Vagina (tissue), 2 donors: ENCODE data around the gene BBOX1. TPM values are rescaled to one million over a fixed set of nuclear protein-coding genes. Genes with fewer than 3 reads are reported as not detected.
"Not testable (repeated sequence)": the region's sequence is repeated elsewhere in the genome, so short reads cannot be mapped to it uniquely, and the experiment has no call there.

Source experiments
- DNase-seq, 2 donors: peaks; one replicate each; pipeline ENCODE4 v3.0.0-alpha.2; 2017; ENCODE audit errors: extremely low spot score in 2 of 2
- H3K27ac ChIP-seq: fragments of 200-600 bp; sonication (generic); one replicate; pipeline ENCODE4 v1.5.1; 2019
- H3K27me3 ChIP-seq: fragments of 200-600 bp; sonication (generic); one replicate; pipeline ENCODE4 v1.5.1; 2019
- H3K36me3 ChIP-seq, 2 donors: fragments of 200-600 bp; sonication (generic); one replicate each; pipeline ENCODE4 v1.5.1; 2017 to 2019
- H3K4me1 ChIP-seq: fragments of 200-600 bp; sonication (generic); one replicate; pipeline ENCODE4 v1.5.1; 2019
- H3K4me3 ChIP-seq, 2 donors: fragments of 200-600 bp; sonication (generic); 1 replicate in 1 of 2; 2 replicates in 1 of 2; pipeline ENCODE4 v1.5.1; 2016 to 2019
- H3K9me3 ChIP-seq: fragments of 200-600 bp; sonication (generic); one replicate; pipeline ENCODE4 v1.5.1; 2019
- POLR2A ChIP-seq, 2 donors: fragments of 450-650 bp; IDR thresholded peaks; one replicate each; pipeline ENCODE4 v1.6.1; 2017; ENCODE audit warnings: antibody characterized with exemption in 2 of 2, mild to moderate bottlenecking in 2 of 2, moderate library complexity in 2 of 2
- POLR2AphosphoS5 ChIP-seq, 2 donors: sonication (generic); formaldehyde crosslinking; IDR thresholded peaks; one replicate each; pipeline ENCODE4 v1.9.0; 2017; ENCODE audit warnings: antibody characterized with exemption in 2 of 2, mild to moderate bottlenecking in 2 of 2, low read depth in 1 of 2; ENCODE audit not compliant: insufficient read depth in 1 of 2
- intact Hi-C: fragments of 100-400 bp; cut with DNase I; formaldehyde crosslinking; loops from one replicate; pipeline ENCODE4 v1.15.1; 2023
- total RNA-seq: library from RNA; depleted of rRNA; stranded (reverse); fragments of >200 nt; gene quantifications from one replicate; pipeline ENCODE4 v1.2.3, GENCODE V29; 2016
- TF ChIP-seq, protein P1 (sequence below), 3 experiments: fragments of 450-650 bp in 2 of 3; fragments of 200-600 bp in 1 of 3; sonication (generic) in 1 of 3; IDR thresholded peaks; one replicate each; pipeline ENCODE4 v1.5.1; 2017 to 2019; ENCODE audit warnings: antibody characterized with exemption in 3 of 3, mild to moderate bottlenecking in 2 of 3, moderate library complexity in 2 of 3

Gene BBOX1
- total RNA-seq, 1 donor from 2014 or later: 53.0 TPM

DNA sequence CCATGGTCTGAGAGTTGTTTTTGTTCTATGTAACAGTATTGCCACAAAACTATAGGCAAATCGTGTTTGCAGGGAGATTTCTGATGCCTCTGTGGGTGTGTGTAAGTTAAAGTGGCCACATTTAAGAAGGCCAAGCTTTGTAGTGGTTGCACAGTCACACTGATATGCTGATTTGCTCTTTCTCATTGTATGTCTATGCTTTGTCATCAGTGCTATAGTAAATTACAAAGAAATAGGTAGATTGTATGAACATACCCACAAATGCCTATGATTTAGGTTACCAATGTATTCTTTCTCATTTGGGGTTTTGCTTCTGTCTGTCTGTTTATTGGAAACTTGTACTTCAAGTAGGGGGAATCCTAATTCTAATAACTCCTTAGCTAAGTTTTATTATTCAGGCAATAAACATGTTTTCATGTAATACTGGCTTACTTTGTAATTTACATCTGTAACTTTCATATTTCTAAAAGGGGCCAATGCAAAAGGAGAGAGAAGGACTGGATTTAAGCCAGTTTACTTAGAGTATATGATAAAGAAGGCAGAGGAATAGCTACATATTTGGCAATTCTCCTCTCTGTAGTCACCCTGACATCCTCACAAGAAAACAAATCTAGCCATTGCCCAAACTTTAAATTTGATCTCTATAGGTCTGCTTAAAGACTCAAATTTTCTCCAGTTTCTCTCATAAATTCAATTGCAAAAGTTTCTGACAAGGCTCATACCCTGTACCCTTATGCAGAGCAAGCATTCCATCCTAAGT lies 44.7 kb upstream of the BBOX1 start:
- no peak for DNase-seq
- H3K4me1 ChIP-seq: peaks cover 27% of the 10 kb centered on the region
- intact Hi-C loops: no loop called here

DNA sequence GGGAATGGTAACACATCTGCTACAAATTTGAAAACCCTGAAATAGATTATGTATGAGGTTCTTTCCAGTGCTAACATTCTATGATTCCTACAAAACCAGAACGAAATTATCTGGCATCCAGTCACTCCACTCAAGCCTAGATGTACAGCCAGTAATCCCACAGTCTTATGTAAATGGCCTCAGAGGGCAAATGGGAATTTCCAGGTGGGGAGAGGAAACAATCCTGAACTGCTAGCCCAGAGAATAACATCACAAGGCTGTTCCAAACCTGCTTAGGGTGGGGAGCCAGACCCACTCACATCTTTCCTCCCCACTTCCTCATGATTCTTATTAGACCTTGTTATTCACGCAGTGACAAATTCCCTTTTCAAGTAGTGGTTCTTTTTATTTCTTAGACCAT lies 43.2 kb upstream of the BBOX1 start:
- Histone ChIP-seq H3K4me3 (peak overlapping the region; percentile 63 to 79), H3K27ac (peak overlapping the region; percentile 92)
- intact Hi-C loops: no loop called here

More for the DNA sequence above, 44.7 kb upstream of the BBOX1 start:
- TF ChIP-seq POLR2A (IDR thresholded peaks at IDR 0.05): no peak
- TF ChIP-seq POLR2AphosphoS5 (IDR thresholded peaks at IDR 0.05; ENCODE audit: insufficient read depth in 1 of 2, low read depth in 1 of 2): no peak
- TF ChIP-seq, protein P1, sequence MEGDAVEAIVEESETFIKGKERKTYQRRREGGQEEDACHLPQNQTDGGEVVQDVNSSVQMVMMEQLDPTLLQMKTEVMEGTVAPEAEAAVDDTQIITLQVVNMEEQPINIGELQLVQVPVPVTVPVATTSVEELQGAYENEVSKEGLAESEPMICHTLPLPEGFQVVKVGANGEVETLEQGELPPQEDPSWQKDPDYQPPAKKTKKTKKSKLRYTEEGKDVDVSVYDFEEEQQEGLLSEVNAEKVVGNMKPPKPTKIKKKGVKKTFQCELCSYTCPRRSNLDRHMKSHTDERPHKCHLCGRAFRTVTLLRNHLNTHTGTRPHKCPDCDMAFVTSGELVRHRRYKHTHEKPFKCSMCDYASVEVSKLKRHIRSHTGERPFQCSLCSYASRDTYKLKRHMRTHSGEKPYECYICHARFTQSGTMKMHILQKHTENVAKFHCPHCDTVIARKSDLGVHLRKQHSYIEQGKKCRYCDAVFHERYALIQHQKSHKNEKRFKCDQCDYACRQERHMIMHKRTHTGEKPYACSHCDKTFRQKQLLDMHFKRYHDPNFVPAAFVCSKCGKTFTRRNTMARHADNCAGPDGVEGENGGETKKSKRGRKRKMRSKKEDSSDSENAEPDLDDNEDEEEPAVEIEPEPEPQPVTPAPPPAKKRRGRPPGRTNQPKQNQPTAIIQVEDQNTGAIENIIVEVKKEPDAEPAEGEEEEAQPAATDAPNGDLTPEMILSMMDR (IDR thresholded peaks at IDR 0.05): no peak
- no peaks in the 10 kb centered on the region for H3K9me3 ChIP-seq
- H3K27me3 ChIP-seq: no peaks in the 10 kb centered on the region
- no peaks in the 10 kb centered on the region for H3K36me3 ChIP-seq
- peak overlapping the region; percentile 92 for H3K27ac ChIP-seq
- H3K4me3 ChIP-seq: peak overlapping the region; percentile 63 to 79

DNA sequence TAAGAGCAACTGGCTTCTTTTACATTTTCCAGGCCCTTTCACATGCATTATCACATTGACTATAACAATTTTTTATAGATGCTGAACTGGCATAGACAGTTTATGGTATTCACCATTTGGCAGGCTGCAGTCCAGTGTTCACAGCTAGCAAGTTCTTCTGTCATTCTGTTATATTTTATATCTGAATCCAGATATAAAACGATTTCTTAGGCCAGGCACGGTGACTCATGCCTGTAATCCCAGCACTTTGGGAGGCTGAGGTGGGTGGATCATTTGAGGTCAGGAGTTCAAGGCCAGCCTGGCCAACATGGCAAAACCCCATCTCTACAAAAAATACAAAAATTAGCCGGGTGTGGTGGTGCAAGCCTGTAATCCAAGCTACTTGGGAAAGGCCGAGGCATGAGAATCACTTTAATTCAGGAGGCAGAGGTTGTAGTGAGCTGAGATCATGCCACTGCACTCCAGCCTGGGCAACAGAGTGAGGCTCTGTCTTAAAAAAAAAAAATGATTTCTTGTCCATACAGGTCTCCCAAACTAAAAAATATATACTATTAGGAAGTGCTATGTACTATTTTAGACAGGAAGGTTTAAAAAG lies 39.4 kb upstream of the BBOX1 start:
- H3K27me3 ChIP-seq, H3K36me3 ChIP-seq, intact Hi-C loops, DNase-seq, H3K4me3 ChIP-seq, H3K9me3 ChIP-seq, H3K4me1 ChIP-seq: not testable (repeated sequence)
- peak overlapping the region; percentile 5 for H3K27ac ChIP-seq

More for the DNA sequence above, 43.2 kb upstream of the BBOX1 start:
- no peak for DNase-seq
- H3K4me1 ChIP-seq: peaks cover 19% of the 10 kb centered on the region
- H3K36me3 ChIP-seq: no peaks in the 10 kb centered on the region
- H3K9me3 ChIP-seq: no peaks in the 10 kb centered on the region
- TF ChIP-seq, protein P1 (IDR thresholded peaks at IDR 0.05): no peak
- no peak for TF ChIP-seq POLR2AphosphoS5 (IDR thresholded peaks at IDR 0.05; ENCODE audit: insufficient read depth in 1 of 2, low read depth in 1 of 2)
- no peak for TF ChIP-seq POLR2A (IDR thresholded peaks at IDR 0.05)
- no peaks in the 10 kb centered on the region for H3K27me3 ChIP-seq

DNA sequence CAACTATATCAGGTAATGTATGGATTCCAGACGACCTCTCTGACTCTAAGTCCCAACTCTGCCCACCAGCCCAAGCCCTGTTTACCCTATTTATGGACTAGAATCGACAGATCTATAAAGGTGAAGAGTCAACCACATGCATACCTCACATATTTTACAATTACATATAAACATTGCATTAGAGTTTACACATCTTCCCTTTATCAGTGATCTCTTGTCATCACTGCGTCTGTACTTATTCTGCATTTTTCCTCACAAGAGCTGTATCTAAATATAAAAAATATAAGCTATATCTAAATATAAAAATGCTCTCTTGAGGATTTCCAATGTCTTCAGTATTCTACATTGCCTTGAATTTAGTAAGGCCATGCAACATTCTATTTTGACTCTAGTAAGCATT lies 38.2 kb upstream of the BBOX1 start:
- H3K27me3 ChIP-seq: no peaks in the 10 kb centered on the region
- DNase-seq: no peak
- no peaks in the 10 kb centered on the region for H3K9me3 ChIP-seq
- TF ChIP-seq POLR2A (IDR thresholded peaks at IDR 0.05) (no peak), POLR2AphosphoS5 (IDR thresholded peaks at IDR 0.05; ENCODE audit: insufficient read depth in 1 of 2, low read depth in 1 of 2) (no peak)
- TF ChIP-seq, protein P1 (IDR thresholded peaks at IDR 0.05): no peak
- intact Hi-C loops: no loop called here
- H3K4me3 ChIP-seq: no peak overlapping the region
- no peaks in the 10 kb centered on the region for H3K4me1 ChIP-seq
- no peaks in the 10 kb centered on the region for H3K36me3 ChIP-seq
- H3K27ac ChIP-seq: peak overlapping the region; percentile 5

DNA sequence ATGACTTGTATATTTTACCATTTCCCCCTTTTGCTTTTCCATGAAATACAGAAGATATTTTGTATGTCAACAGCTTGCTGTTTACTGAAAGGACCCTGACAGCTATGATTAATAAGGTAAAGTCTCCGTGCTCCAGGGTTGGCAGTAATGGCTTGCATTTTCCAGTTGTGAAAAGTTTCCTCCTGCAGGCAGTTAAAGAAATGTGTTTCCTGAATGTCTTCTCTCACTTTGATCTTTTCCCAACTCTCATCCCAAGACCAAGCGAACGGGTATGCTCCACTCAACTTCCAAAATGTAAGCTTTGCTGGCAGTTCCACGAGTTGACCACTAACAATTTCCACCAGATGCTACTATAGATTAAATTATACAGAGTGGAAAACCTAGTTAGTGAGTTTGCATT lies 37.8 kb upstream of the BBOX1 start:
- intact Hi-C loops: no loop called here
- no peak overlapping the region for H3K27ac ChIP-seq
- H3K4me1 ChIP-seq: no peaks in the 10 kb centered on the region
- H3K27me3 ChIP-seq: no peaks in the 10 kb centered on the region
- H3K36me3 ChIP-seq: no peaks in the 10 kb centered on the region
- no peaks in the 10 kb centered on the region for H3K9me3 ChIP-seq
- no peak overlapping the region for H3K4me3 ChIP-seq
- DNase-seq: no peak
- TF ChIP-seq, protein P1 (IDR thresholded peaks at IDR 0.05): no peak
- TF ChIP-seq POLR2A (IDR thresholded peaks at IDR 0.05): no peak
- TF ChIP-seq POLR2AphosphoS5 (IDR thresholded peaks at IDR 0.05; ENCODE audit: insufficient read depth in 1 of 2, low read depth in 1 of 2): no peak
